ACHN (cell line): ENCODE data around the gene IL13.

Experiments
- DNase-seq: peaks from one replicate; pipeline ENCODE4 v3.0.0-alpha.2; 2015
- in situ Hi-C: cut with HindIII; loops from 2 replicates; pipeline ENCODE4 v1.10.0; 2017; ENCODE audit warnings: low sequenced_read_pairs, low pct_ligation_motif_present, low pct_unique_long_range_greater_than_20kb

The IL13 gene

GRCh38 chr5:132651838-132652469 lies 6.0 kb upstream of the IL13 start:
- in situ Hi-C loops: no loop called here
- no peak for DNase-seq

- in situ Hi-C loops: no loop called here
- DNase-seq: no peak
These were observed 4.3 kb upstream of the IL13 start for GRCh38 chr5:132653716-132654115.

- peak; percentile 19 for DNase-seq
- in situ Hi-C loops: no loop called here
These were observed 1.9 kb upstream of the IL13 start for GRCh38 chr5:132655821-132656773.

DNA sequence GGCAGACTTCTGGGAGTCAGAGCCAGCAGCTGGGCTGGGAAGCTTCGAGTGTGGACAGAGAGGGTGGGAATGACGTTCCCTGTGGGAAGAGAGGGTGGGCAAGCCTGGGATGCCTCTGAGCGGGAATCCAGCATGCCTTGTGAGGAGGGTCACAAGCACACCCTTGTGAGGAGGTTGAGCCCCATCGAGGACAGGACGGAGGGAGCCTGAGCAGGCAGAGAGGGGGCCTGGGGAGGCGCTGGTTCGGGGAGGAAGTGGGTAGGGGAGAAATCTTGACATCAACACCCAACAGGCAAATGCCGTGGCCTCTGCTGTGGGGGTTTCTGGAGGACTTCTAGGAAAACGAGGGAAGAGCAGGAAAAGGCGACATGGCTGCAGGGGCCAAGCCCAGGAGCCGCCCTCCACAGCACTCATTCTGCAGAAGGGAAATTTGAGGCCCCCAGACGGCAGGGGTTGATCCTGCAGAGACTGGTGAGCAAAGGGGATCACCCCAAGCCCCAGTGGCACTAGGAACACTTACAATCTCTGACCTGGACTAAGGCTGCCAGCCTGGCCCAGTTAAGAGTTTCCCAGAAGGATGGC lies 1.1 kb upstream of the IL13 start:
- DNase-seq: no peak
- in situ Hi-C loops: no loop called here

DNA sequence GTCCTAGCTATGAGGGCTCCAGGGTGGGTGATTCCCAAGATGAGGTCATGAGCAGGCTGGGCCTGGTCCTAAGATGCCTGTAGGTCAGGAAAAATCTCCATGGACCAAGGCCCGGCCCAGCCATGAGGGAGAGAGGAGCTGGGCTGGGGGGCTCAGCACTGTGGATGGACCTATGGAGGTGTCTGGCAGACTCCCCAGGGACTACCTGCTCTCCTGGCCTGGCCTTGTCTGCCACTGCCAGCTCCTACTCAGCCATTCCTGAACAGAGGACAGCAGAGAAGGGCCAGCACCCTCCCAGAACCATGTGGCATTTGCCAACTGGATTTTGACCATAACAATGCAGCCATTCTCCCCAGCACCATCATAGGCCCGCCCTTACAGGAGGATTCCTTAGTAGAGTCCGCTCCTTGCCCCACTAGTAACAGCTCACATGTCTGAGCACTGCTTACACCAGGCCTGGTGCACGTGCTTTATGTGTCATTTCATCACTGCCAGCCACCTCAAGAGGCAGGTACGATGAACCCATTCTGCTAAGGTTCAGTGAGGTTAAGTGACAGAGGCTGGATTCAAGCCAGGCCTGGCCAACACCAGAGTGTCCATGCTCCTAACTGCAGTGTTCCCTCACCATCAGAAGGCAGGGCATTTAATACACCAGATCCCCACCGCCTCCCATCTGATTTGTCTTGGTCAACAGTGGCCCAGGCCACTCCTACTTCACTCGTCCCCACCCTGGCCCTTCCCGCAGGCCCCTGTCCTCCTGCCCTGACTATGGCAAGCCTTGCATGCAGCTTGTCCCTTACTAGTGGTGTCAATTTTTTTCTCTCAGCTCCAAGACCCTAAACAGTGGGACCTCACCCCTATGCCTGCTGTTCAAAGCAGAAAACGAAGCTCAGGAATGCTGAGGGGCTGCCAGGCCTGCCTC lies 669 bp downstream of the IL13 start:
- in situ Hi-C loops: no loop called here
- DNase-seq: no peak

GRCh38 chr5:132659598-132660493 lies 1.9 kb downstream of the IL13 start:
- no peak for DNase-seq
- in situ Hi-C loops: no loop called here

DNA sequence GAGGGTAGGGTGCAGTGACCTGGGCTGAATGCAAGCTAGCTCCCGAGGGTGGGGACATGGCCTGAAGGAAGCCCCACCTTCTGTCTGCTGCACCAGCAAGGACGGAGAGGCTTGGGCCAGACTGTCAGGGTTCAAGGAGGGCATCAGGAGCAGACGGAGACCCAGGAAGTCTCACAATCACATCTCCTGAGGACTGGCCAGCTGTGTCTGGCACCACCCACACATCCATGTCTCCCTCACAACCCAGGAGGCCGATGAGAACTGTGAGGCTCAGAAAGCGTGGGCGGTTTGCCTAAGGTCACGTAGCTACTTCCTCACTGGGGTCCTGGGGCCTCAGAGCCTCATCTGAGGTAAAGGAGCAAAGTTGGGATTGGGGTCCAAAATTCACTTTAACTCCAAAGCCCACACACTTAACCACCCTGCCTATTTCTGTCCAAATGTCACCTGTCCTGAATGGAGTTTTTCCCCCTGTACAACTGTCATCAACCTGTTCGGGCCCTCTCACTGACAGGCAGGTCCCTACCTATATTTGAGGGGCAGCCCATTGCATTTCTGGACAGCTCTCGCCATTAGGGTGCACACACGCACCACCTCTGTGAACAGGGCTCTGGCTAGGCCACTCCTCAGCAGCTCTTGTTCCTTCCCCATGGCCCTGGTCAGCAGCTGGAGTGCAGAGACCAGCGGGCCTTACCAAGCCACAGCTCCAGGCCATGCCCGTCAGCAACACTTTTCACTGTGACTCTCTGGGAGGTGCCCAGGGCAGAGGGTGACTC lies 3.4 kb downstream of the IL13 start:
- in situ Hi-C loops: no loop called here
- DNase-seq: no peak

- DNase-seq: no peak
- in situ Hi-C loops: no loop called here
These were observed 4.0 kb downstream of the IL13 start for GRCh38 chr5:132662004-132662401.

DNA sequence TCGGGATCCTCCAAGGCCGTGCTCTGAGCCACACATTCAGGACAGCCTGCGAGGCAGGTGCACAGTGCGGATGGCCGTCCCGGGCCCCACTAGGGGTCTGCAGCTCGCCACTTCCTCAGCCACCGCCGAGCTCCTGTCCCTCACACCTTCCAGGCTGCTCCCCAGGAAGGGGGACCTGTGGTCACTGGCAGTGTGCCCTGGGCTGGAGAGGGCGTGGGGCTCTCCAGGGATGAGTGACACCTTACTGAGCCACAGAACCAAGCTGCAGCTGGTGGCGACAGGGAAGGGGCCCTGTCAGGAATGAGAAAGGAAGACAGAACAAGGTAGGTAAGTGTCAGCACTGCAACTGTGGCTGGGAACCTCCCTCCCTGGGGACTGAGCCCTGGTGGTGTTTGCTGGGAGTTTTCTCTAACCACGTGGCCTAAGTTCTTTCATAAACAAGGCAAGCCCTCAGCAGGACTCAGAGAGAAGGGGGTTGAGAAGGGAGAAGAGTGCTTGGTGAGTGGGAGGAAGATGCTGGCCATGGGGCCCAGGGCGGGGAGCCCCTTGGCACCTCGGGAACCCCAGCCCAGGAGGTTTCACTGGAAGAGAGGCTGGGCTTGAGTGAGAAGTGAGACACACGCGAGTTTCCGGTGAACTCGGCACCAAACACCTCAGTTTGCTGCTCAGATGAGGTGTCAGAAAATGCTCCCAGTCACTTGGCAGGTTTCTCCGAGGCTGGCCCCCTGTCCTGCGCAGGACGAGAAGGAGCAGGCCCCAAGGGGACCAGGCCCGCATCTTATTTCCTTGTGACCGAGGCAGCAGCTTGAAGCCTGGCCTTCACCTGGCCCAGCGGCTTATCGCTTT lies 5.2 kb downstream of the IL13 start:
- in situ Hi-C loops: no loop called here
- DNase-seq: no peak

- no peak for DNase-seq
- in situ Hi-C loops: no loop called here
These were observed 6.1 kb downstream of the IL13 start for GRCh38 chr5:132663771-132664695.

GRCh38 chr5:132664696-132665209 lies 6.8 kb downstream of the IL13 start:
- DNase-seq: no peak
- in situ Hi-C loops: no loop called here

GRCh38 chr5:132665574-132666080 lies 7.7 kb downstream of the IL13 start:
- in situ Hi-C loops: no loop called here
- DNase-seq: no peak

DNA sequence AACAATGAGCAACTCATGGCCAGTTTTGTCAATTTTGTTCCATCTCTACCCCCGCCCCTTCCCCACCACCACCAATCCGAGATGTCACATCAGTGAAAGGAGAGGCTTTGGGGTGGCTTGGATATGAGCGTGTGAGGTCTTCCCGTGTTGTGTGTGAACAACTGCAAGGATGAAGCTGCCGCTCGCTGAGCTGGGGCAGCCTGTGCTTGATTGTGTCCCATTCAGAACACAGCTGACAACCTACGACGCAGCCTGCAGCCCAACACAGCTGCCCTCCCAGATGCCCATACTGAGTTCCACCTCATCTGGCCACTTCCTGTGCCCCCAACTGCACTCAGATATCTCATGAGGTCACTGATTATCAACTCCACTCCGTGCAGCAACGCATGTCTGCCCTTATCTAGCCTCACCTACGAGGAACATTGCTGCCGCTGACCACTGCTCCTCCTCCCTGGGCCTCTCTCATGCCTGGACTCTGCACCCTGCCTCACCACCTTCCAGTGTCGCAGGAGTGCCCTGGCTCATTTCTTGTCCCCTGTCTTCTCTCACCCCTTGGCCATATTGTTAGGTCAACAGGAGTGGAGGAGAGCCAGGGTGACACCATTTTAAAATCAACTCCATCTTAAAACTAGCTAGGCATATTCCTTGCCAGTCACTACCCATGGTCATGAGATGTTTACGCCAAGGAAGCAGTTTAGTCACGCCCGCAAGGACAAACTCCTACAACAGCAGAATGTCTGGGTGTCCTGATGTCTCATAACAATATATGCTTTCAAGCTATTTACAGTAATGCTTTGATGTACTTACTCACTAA lies 8.5 kb downstream of the IL13 start:
- in situ Hi-C loops: no loop called here
- no peak for DNase-seq

- DNase-seq: no peak
- in situ Hi-C loops: no loop called here
These were observed 9.3 kb downstream of the IL13 start for GRCh38 chr5:132667309-132667708.
